Adipocyte (in vitro differentiated cells): ENCODE data around the gene PRAC1.

Source experiments
- DNase-seq: peaks from one replicate; pipeline ENCODE4 v3.0.0-alpha.2; 2015; ENCODE audit warnings: low read depth
- H3K27me3 ChIP-seq: replicated peaks from 2 replicates; pipeline ENCODE4 v1.7.0; 2013; ENCODE audit warnings: mild to moderate bottlenecking, low read length, moderate library complexity; ENCODE audit not compliant: control insufficient read depth, insufficient read depth
- H3K36me3 ChIP-seq: 2 replicates; pipeline ENCODE4 v1.7.0; 2013; ENCODE audit warnings: low read length, mild to moderate bottlenecking, moderate library complexity; ENCODE audit not compliant: control insufficient read depth, insufficient read depth, severe bottlenecking
- H3K4me1 ChIP-seq: 2 replicates; pipeline ENCODE4 v1.7.0; 2013; ENCODE audit warnings: mild to moderate bottlenecking, low read length, moderate library complexity; ENCODE audit not compliant: control insufficient read depth, insufficient read depth
- H3K4me3 ChIP-seq: 2 replicates; pipeline ENCODE4 v1.7.0; 2013; ENCODE audit warnings: mild to moderate bottlenecking, low read length, moderate library complexity
- H3K9ac ChIP-seq: 2 replicates; pipeline ENCODE4 v1.7.0; 2013; ENCODE audit warnings: mild to moderate bottlenecking, low read length, moderate library complexity
- H3K9me3 ChIP-seq: 2 replicates; pipeline ENCODE4 v1.7.0; 2013; ENCODE audit warnings: mild to moderate bottlenecking, low read length, moderate library complexity; ENCODE audit not compliant: control insufficient read depth

PRAC1 gene

GRCh38 chr17:48722201-48722907, at the start of gene PRAC1:
PRAC1 (minus strand) TSS chr17:48722518; CDS start chr17:48722392, 126 bp downstream.
- Histone ChIP-seq H3K4me1 (no peaks in the 10 kb centered on the region), H3K9me3 (no peaks in the 10 kb centered on the region), H3K36me3 (no peaks in the 10 kb centered on the region), H3K9ac (no peak within 1 kb of the TSS), H3K27me3 (peaks cover 99% of the 10 kb centered on the region), H3K4me3 (no peak within 1 kb of the TSS)
- no peak for DNase-seq

- no peaks in the 10 kb centered on the region for H3K4me1 ChIP-seq
- H3K4me3 ChIP-seq: no peak overlapping the region
- H3K36me3 ChIP-seq: no peaks in the 10 kb centered on the region
- no peak overlapping the region for H3K9ac ChIP-seq
- no peak for DNase-seq
- H3K9me3 ChIP-seq: peaks cover 3% of the 10 kb centered on the region
- peaks cover 25% of the 10 kb centered on the region for H3K27me3 ChIP-seq
Measured at GRCh38 chr17:48770954-48771353, 48.6 kb upstream of the PRAC1 start.

- H3K36me3 ChIP-seq: no peaks in the 10 kb centered on the region
- no peak for DNase-seq
- no peaks in the 10 kb centered on the region for H3K4me1 ChIP-seq
- peaks cover 25% of the 10 kb centered on the region for H3K27me3 ChIP-seq
- H3K9me3 ChIP-seq: no peaks in the 10 kb centered on the region
- H3K9ac ChIP-seq: no peak overlapping the region
- H3K4me3 ChIP-seq: no peak overlapping the region
Measured at GRCh38 chr17:48769009-48769675, 46.8 kb upstream of the PRAC1 start.

- Histone ChIP-seq H3K4me3 (no peak overlapping the region), H3K4me1 (no peaks in the 10 kb centered on the region), H3K27me3 (peaks cover 32% of the 10 kb centered on the region), H3K9ac (no peak overlapping the region), H3K9me3 (no peaks in the 10 kb centered on the region), H3K36me3 (no peaks in the 10 kb centered on the region)
- DNase-seq: no peak
Measured at GRCh38 chr17:48767263-48767774, 45.0 kb upstream of the PRAC1 start.

GRCh38 chr17:48761114-48761513, 38.8 kb upstream of the PRAC1 start:
- Histone ChIP-seq H3K4me1 (no peaks in the 10 kb centered on the region), H3K4me3 (no peak overlapping the region), H3K9me3 (no peaks in the 10 kb centered on the region), H3K9ac (no peak overlapping the region), H3K27me3 (peaks cover 59% of the 10 kb centered on the region), H3K36me3 (no peaks in the 10 kb centered on the region)
- no peak for DNase-seq

- no peak overlapping the region for H3K9ac ChIP-seq
- H3K4me3 ChIP-seq: no peak overlapping the region
- H3K4me1 ChIP-seq: no peaks in the 10 kb centered on the region
- no peak for DNase-seq
- peaks cover 66% of the 10 kb centered on the region for H3K27me3 ChIP-seq
- no peaks in the 10 kb centered on the region for H3K9me3 ChIP-seq
- H3K36me3 ChIP-seq: no peaks in the 10 kb centered on the region
Measured at GRCh38 chr17:48760411-48760810, 38.1 kb upstream of the PRAC1 start.

GRCh38 chr17:48759288-48759687, 37.0 kb upstream of the PRAC1 start:
- DNase-seq: no peak
- Histone ChIP-seq H3K4me1 (no peaks in the 10 kb centered on the region), H3K27me3 (peaks cover 77% of the 10 kb centered on the region), H3K9ac (no peak overlapping the region), H3K4me3 (no peak overlapping the region), H3K9me3 (no peaks in the 10 kb centered on the region), H3K36me3 (no peaks in the 10 kb centered on the region)

GRCh38 chr17:48757524-48757961, 35.2 kb upstream of the PRAC1 start:
- peaks cover 5% of the 10 kb centered on the region for H3K4me1 ChIP-seq
- no peaks in the 10 kb centered on the region for H3K36me3 ChIP-seq
- H3K9me3 ChIP-seq: no peaks in the 10 kb centered on the region
- H3K9ac ChIP-seq: no peak overlapping the region
- DNase-seq: no peak
- H3K4me3 ChIP-seq: no peak overlapping the region
- peaks cover 80% of the 10 kb centered on the region for H3K27me3 ChIP-seq

- no peak overlapping the region for H3K9ac ChIP-seq
- no peak for DNase-seq
- no peak overlapping the region for H3K4me3 ChIP-seq
- H3K9me3 ChIP-seq: no peaks in the 10 kb centered on the region
- H3K4me1 ChIP-seq: peaks cover 5% of the 10 kb centered on the region
- peaks cover 80% of the 10 kb centered on the region for H3K27me3 ChIP-seq
- no peaks in the 10 kb centered on the region for H3K36me3 ChIP-seq
Measured at GRCh38 chr17:48756830-48757251, 34.5 kb upstream of the PRAC1 start.

GRCh38 chr17:48755356-48755755, 33.0 kb upstream of the PRAC1 start:
- no peaks in the 10 kb centered on the region for H3K9me3 ChIP-seq
- H3K9ac ChIP-seq: no peak overlapping the region
- peaks cover 5% of the 10 kb centered on the region for H3K4me1 ChIP-seq
- no peaks in the 10 kb centered on the region for H3K36me3 ChIP-seq
- no peak overlapping the region for H3K4me3 ChIP-seq
- peaks cover 80% of the 10 kb centered on the region for H3K27me3 ChIP-seq
- no peak for DNase-seq

DNA sequence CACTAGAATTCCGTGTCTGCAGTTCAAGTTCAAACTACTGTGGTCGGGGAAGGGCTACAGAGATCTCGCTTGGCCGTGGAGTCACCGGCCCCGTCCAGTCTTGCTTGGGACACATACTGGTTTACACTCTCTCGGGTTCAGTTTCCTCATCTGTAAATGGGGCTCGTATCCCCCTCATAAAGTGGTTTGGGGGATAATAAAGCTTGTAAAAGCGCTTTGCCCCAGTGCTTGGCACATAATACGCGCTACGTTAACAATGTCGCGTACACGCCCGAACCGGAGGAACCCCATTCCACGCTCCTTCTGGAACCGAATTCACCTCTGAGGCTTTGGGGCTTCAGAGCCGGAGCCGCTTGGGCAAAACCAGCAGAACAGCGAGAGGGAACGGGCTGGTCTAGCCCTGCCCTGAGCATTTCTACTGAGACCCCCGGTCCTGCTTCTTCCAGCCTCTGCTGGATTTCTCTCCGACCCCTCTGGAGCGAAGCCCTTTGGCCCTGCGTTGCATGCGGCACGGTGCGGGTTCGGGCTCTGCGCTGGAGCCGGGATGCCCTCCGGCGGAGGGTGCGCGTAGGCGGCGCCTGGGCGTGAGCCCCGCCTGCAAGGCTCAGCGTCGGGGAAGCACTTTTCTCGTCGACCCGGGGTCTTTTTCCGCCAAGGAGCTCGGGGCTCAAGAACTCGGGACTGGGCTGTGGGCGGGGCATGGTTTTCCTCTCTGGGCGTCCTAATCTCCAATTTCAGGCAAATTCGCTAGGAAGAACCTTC, 32.4 kb upstream of the PRAC1 start:
- H3K27me3 ChIP-seq: peaks cover 85% of the 10 kb centered on the region
- H3K4me3 ChIP-seq: no peak overlapping the region
- no peak overlapping the region for H3K9ac ChIP-seq
- peaks cover 5% of the 10 kb centered on the region for H3K4me1 ChIP-seq
- no peak for DNase-seq
- H3K9me3 ChIP-seq: no peaks in the 10 kb centered on the region
- H3K36me3 ChIP-seq: no peaks in the 10 kb centered on the region
